GM12872 (cell line): ENCODE measurements around the gene CACHD1.

Source experiments
- TF ChIP-seq, protein P1 (sequence below): IDR thresholded peaks from 3 replicates; pipeline ENCODE4 v1.5.1; 2011; ENCODE audit warnings: low read depth, mild to moderate bottlenecking, low read length, moderate library complexity; ENCODE audit not compliant: insufficient read depth

CACHD1 gene

DNA sequence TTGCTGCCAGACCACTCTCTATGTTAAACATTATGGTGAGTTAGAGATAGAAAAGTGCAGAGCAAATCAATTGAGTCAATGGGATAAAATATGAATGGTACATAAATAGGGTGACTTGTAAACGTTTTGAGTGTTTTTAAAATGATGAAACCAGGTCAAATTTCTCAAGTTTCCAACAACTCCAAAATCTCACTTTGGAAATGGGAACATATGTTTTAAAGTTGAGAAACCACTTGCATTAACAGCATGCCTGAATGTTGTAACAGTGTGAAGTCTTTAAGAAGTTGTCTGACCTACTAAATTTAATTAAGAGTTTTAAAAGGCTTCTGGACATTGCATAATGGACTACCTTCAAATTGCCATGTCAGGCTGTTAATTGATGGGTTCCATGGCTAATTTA lies 241.3 kb downstream of the CACHD1 start:
- TF ChIP-seq, protein P1, sequence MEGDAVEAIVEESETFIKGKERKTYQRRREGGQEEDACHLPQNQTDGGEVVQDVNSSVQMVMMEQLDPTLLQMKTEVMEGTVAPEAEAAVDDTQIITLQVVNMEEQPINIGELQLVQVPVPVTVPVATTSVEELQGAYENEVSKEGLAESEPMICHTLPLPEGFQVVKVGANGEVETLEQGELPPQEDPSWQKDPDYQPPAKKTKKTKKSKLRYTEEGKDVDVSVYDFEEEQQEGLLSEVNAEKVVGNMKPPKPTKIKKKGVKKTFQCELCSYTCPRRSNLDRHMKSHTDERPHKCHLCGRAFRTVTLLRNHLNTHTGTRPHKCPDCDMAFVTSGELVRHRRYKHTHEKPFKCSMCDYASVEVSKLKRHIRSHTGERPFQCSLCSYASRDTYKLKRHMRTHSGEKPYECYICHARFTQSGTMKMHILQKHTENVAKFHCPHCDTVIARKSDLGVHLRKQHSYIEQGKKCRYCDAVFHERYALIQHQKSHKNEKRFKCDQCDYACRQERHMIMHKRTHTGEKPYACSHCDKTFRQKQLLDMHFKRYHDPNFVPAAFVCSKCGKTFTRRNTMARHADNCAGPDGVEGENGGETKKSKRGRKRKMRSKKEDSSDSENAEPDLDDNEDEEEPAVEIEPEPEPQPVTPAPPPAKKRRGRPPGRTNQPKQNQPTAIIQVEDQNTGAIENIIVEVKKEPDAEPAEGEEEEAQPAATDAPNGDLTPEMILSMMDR = no peak

DNA sequence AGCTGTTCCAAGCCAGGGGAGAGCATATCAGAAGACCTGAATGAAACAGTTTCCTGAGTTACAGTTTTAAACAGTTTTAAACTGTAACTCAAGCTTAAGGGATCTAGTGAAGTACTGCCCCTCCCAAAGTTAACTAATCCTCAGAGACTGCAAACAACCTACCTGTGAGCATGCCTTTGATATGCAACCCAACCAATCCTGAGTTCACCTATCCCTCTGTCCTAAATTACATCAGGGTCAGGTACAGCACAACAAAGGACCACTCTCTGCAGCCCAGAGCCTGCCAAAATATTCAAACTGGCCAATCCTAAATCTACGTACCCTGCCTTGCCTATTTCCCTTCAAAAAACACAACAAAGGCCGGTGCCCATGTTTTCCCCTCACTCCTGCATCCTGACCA lies 242.1 kb downstream of the CACHD1 start:
- TF ChIP-seq, protein P1 = no peak

DNA sequence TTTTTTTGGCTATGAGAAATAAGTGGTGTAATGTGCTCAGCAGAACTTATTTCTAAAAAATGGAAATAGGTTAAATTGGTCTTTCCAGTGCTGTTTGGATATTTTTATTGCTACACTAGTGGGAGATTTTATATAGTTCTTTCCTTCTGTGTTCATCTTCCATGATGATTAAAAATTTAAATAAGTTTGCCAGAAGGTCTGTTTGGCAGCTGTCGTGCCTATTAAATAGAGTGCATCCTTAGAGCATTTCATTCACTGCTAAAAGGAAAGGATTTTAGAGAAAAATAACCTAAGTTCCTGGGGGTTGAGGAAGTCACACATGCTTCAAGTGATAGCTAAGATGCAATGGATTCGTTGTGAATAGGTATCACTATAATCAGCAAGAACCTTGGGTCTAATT lies 245.3 kb downstream of the CACHD1 start:
- TF ChIP-seq, protein P1 = no peak

DNA sequence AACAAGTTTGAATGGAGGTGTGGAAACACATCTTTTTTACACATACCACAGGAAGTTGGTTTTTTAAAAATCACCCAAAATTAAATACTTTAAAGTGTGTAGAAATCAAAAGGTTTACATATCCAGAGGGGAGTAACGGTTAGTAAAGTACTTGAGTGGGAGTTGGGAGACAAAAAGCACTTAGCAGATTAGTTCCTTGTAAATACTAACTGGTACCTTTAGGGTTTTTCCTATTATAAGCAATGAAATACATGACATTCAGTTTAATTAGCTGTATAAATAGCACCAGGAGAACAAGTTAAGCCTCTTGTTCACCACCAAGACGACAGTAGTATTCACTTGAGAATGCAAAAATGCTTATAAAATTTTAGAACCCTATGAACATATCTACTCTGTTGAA lies 251.2 kb downstream of the CACHD1 start:
- TF ChIP-seq, protein P1 = no peak

DNA sequence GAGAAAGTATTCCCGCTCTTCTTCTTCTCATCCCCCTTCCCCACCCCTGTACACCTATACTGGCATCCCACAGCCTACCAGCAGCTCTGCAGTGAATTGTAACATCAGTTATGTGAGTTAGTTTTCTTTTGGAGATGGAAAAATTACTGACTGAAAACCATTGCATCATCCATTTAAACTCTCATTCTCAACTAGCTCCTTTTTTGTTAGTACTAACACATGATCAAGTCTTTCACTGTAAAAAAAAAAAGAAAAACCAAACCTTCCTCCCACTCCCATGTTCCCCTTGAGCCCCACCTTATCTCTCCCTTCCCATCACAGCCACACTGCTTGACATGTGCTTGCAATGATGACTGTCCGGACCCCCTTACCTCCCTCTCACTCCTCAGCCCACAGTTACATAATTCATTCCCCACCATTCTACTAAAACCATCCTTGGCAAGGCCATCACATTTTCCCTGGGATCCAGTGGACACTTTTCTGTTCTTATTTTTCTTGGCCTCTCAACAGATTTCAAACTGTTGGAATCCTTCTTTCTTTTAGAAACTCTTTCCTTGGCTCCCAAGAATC lies 251.7 kb downstream of the CACHD1 start:
- TF ChIP-seq, protein P1 = no peak

DNA sequence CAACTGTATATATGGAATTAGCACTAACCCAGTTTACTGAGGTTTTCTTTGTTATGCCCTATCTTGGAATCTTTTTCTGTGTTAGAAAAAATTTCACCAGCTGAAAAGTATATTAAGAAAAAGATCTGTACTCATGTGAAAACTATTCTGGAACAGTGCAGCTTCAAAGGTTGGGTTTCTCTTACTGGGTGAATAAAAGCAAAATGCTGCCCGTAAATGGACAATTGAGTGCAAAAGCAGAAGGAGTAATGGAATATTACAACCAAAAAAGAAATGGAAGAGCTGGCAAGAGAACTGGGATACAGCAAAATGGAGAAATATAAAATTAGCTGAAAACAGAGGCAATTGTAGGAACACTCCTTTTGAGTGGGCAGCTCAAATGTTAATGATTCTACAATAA lies 257.9 kb downstream of the CACHD1 start:
- TF ChIP-seq, protein P1 = no peak

DNA sequence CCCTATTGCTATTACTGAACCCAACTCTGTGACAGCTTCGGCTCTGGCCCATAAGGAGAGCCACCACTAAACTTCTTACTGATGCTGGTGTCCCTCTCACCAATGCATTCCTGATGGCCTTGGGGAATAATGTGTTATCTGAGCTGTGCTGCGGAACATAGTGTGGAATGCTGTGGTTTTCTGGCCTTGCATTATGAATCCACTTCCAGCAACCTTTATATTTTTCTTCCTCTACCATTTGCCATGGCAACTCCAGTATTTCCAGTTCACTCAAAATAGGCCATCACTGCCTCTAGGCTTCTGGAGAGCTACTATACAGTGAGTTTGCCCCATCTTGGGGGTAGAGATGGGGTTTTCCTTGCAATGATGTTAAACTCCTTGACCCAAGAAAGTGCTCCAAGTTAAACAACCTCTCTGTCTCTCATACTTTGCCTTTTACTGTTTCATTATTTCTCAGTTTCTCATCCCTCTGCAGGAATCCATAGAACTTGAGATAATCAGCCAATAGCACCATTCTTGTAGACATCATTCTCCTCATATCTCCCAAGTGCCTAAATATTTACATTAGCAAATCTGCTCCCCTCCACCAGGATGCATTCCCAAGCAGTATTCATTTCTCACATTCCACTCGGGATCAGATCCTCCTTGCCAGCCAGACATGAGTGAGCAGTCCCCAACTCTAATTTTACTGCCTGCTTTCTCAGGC lies 263.8 kb downstream of the CACHD1 start:
- TF ChIP-seq, protein P1 = no peak
